Hypothalamus (tissue), 51 donors: ENCODE results near the gene BHMT.

ENCODE experiments used
- DNase-seq, 51 donors: peaks; one replicate each; lab custom pipeline; 2025; lab: John Stamatoyannopoulos, UW

The BHMT gene

GRCh38 chr5:79111387-79111959, at the start of gene BHMT:
BHMT (plus strand) TSS chr5:79111809; CDS start chr5:79111886, 77 bp downstream.
- DNase-seq, result no peak

DNA sequence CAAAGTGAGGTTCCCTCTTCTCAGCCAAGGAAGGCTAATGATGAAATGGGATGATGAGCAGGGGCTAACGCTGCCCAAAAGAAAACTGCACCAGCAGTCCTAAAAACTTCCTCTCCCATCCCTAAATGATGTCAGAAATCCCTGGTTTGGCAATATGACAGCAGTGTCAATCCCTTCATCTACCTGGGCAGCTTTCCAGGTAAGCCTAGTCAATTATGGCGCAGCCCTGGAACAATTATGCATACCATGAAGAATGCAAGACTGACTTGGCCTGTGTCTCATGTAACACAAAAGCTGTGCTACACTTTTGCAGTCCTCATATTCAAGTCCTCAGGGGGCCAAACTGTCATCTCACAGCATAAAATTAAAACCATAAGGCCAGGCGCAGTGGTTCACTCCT, 49.2 kb upstream of the BHMT start:
- no peak for DNase-seq

DNA sequence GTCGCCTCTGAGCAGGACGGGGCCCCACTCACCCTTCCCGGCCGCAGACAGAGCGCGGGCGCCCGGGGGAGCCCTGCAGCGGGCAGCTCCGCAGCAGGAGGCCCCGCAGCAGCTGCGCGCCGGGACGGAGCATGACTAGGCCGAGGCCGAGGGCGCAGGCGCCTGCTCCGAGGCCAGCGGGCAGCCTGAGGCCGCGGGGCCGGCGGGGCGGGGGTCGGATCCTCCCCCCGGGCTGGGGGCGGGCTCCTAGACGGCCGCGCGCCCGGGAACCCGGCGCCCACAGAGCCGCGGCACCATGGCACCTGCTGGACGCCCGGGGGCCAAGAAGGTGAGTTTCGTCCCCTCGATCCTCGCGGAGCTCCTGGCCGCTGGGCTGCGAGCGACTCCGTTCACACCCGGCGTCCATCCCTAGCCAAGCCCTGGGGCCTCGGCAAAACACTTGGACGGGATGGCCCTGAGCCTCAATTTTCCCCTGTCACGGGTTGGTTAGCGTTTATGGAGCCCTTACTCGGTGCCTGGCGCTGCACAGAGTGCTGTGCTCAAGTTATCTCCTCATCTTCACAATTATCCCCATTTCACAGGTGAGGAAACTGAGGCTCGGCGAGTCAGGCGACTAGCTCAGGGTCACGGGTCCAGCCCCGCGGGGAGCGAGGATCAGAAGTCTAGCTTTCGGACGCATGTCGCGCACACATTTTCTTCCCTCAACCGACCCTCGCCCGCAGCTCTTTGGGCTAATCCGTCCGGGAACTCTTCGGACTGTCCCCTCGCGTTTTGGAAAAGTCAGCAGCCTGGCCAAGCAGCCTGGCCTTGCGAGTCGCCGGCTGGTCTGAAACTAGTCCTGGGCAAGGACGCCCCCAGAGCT, 41.9 kb upstream of the BHMT start, which contains the start of the genes BHMT2 and DMGDH:
TSS of gene BHMT2 (plus strand) at position 280 of the 862 bp plus-strand sequence. CDS start at position 296, 16 bp downstream.
TSS of gene DMGDH (minus strand) at position 187 of the 862 bp plus-strand sequence. CDS start at position 133, 54 bp downstream.
- peak in 9 of 51 donors; percentile 2 to 33 (median 13) for DNase-seq

DNA sequence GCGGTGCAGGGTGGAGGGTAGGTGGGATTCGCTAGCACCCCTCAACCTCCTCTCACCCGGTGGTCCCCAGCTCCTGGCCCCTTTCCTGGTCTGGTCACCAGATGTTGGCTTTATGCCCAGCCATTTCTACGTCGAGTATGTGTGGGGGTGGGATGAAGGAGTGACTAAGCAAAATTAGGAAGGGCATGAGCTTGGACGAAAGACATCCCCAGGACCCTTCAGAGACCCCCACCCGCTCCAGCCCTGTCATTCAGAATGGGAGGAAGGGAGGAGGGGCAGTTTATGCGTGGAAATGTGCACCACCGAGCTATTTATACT, 41.3 kb upstream of the BHMT start:
- DNase-seq, result no peak

- DNase-seq, result no peak
These were observed 37.0 kb upstream of the BHMT start for GRCh38 chr5:79074641-79075040.

- DNase-seq, result no peak
These were observed 35.8 kb upstream of the BHMT start for GRCh38 chr5:79075646-79076426.

DNA sequence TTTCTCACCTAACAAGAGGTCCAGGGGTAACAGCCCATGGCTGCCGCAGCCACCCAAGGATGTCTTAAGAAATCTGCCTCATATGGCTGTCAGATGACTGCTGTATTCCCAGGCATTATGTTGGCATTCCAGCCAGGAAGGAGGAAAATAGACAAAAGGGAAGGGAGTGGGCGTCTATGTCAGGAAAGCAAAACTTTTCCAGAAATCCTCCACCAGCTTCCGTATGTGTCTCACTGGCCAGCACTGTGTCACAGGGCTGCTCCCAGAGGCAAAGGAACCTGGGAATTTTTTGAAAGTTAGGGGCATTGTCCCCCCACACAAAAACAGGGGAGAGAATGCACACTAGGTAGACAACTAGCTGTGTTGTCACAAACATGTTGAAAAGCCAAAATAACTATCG, 34.8 kb upstream of the BHMT start:
- no peak for DNase-seq

DNA sequence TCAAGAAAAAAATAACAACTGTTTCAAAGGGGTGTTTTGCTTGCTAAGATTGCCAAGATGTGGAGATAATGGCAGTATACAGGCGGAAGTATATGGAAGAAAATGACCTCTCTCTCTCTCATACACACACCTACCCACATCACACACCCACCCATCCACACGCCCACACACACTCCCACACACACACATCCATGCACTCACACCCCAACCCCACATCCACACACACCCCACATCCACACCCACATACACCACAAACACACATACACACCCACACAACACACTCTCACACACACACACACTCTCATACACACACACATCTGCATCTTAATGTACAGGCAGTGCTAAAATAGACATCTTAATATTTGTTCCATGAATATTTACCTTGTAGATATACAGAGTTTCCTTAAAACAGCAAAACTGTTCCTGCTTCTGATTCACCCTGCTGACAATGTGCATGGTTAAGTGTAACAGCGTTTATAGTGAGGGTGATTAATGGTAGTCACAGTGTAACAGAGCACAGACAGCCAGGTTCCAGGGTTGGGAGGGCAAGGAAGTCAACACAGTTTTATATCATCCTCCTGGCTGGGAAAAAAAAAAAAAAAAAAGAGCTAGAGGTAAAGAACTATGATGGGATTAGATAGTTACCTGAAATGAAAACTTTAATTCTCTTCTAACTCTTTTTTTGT, 33.8 kb upstream of the BHMT start:
- no peak for DNase-seq

- no peak for DNase-seq
These were observed 30.8 kb upstream of the BHMT start for GRCh38 chr5:79080804-79081203.

DNA sequence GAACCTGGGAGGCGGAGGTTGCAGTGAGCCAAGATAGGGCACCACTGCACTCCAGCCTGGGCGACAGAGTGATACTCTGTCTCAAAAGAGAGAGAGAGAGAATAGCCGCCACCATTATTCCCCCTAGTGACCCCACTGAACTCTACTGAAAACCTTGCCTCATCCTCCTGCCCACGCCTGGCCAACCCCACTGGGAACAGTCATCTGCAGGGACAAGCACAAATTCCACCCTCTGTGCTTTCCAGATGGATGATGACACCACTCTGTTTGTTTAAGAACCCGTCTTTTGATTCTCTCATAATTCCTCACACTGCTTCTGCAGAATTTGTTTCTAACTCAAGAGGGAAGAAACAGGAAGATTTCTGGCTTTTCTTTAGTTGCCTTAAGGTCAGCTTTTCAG, 29.8 kb upstream of the BHMT start:
- no peak for DNase-seq

DNA sequence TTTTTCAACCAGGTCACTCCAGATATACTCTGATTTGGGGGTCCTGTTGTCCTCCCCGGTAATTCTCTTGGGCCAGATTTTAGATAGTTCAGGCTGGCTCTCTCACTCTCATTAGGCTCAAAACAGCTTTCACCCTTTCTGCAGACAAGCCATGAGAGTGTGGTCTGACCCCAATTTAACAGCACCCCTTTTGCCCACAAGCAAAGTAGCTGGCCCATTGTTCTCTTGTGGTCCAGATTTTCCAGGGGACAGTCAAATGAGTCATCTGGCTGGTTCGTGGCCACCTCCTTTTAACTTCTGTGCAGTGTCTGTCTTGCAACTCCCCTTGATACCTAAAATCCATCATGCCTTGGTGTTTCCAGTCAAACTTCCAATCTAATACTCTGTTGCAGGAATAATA, 25.5 kb upstream of the BHMT start:
- DNase-seq, result no peak

DNA sequence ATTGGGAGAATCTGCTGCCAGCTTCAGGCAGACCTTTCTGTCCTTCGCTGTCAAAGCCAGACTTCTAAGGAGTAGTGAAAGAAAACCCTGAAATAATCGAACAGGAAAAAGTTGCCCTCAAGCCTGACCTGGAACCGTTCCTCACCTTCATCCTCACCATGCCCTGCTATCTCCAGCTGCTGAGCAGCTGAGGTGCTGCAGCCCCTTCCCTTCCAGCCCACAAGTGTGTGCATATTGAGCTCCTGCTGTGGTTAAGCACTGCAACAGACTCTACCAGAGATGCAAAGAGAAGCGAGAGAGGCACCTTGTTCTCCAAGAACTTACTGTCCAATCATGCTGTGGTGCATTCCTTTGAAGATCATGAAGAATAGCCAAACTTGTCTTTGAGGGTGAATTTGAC, 23.1 kb upstream of the BHMT start:
- no peak for DNase-seq

DNA sequence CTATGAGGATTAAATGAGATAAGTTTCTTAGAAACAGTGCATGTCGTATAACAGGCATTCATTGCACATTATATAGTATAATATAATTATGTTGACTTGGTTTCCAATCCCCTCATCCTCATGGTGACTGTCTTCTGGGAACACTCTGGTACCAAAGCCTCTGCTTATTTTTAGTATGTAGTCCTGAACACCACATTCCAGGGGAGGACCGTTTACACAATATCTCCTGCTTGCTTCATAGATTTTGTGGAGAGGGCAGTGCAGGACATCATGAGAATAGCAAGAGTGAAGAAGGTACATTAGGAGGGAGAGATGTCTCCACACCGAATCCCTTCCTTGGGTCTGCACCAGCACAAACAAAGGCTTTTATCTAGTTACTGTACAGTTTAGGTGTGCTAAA, 20.5 kb upstream of the BHMT start:
- no peak for DNase-seq

DNA sequence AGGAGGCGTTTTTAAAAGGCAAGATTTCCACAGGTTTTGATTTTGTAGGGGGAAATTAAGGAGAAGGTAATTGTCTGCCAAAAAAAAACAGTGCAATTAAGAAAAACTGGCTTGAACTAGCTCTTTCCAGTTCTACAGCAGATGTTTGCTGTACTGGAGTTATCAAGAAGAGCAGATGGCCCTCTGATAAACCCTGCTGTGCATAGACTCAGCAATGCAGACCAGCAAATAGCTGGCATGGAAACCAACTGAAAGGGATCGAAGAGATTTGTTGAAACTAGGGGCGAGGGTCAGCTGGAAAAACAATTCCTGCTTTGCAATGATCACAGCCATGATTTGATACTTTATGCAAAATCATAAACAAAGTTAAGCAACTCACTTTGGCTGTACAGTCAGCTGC, 17.8 kb upstream of the BHMT start:
- no peak for DNase-seq

GRCh38 chr5:79105868-79106267, 5.7 kb upstream of the BHMT start:
- no peak for DNase-seq

GRCh38 chr5:79107020-79107796, 4.4 kb upstream of the BHMT start:
- DNase-seq, result no peak

GRCh38 chr5:79108086-79108485, 3.5 kb upstream of the BHMT start:
- no peak for DNase-seq

DNA sequence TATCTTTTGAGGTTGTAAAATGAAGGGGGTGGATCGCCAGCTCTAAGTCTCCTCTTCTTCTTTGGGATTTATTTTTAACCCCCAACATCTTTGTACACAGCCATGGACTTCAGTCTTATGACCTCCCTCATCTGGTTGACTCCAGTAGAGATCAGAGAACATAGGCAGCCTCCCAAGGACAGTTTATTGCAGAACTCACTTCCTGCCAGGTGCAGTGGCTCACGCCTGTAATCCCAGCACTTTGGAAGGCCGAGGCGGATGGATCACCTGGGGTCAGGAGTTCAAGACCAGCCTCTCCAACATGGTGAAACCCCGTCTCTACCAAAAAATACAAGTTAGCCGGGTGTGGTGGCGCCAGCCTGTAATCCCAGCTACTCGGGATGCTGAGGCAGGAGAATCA, 2.8 kb upstream of the BHMT start:
- DNase-seq, result no peak

DNA sequence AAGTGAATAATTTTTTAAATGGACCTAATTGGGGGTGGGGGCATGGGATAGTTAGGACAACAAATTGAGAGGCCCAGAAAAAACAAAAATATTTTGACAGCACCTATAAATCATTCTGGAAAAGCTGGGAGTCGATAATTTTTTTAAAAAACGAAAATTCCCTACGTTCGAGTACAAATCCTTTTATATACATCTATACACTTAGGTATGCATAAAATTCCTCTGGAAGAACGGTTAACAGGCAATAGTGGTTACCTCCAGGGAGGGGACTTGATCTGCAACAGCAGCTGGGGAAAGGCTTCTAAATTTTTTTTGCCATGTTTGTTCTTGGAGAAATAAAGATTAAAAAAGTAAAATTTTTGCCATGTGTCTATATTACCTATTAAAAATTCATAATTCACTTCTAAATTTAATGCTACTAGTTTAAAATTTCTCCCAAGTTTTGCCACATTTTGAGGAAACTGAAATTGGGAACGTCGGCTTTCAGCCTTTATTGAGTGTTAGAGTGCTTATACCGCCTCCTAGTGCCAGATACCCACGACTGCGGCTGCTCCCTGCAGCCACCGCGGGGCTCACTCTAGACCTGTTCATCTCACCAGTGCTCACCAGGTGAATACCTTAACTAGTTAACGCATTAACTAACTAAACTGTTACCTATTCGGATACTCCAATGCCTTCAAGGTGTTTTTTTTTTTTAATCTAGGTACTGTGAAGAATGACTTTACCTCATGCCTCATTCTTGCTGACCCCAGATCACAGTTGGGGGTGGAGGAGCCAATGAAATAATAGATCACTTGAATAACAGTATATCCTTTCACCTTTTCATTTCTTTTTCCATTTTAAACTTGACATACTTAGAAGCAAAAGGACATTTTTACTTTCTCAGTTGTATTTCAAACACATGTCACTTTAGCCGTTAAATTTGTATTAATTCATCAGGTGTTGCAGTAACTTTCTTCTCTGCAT, 1.8 kb upstream of the BHMT start:
- no peak for DNase-seq
